GM18868 (cell line): ENCODE results near the gene EIF5A.
"Not testable (repeated sequence)": the region's sequence is repeated elsewhere in the genome, so short reads cannot be mapped to it uniquely, and the experiment has no call there.

Experiments
- ATAC-seq: cut with Tn5 transposase; IDR thresholded peaks from one replicate; pipeline ENCODE4 v1.9.1; 2021; ENCODE audit warnings: mild to moderate bottlenecking, moderate library complexity; ENCODE audit not compliant: unreplicated experiment

The EIF5A gene

GRCh38 chr17:7329374-7329996 is 22.1 kb downstream of the EIF5A start:
- ATAC-seq = peak; percentile 60

- peak; percentile 30 for ATAC-seq
Observed at GRCh38 chr17:7329997-7330637, 22.7 kb downstream of the EIF5A start.

- no peak for ATAC-seq
Observed at GRCh38 chr17:7330638-7331015, 23.2 kb downstream of the EIF5A start.

- ATAC-seq = no peak
Observed at GRCh38 chr17:7332111-7332510, 24.7 kb downstream of the EIF5A start.

- not testable (repeated sequence) for ATAC-seq
Observed at GRCh38 chr17:7332600-7333069, 25.2 kb downstream of the EIF5A start.

- no peak for ATAC-seq
Observed at GRCh38 chr17:7334938-7335538, 27.6 kb downstream of the EIF5A start.

- ATAC-seq = not testable (repeated sequence)
Observed at GRCh38 chr17:7335765-7336164, 28.3 kb downstream of the EIF5A start.

- peak; percentile 64 for ATAC-seq
Observed at GRCh38 chr17:7336240-7337175, 29.1 kb downstream of the EIF5A start, which contains the start of gene ACAP1. Gene ACAP1, plus strand, starts transcription at chr17:7336529. Its CDS starts 206 bp downstream, at chr17:7336735.

- not testable (repeated sequence) for ATAC-seq
Observed at GRCh38 chr17:7337600-7337999, 30.2 kb downstream of the EIF5A start.

GRCh38 chr17:7340179-7340578 is 32.8 kb downstream of the EIF5A start:
- no peak for ATAC-seq

- no peak for ATAC-seq
Observed at GRCh38 chr17:7341842-7342241, 34.4 kb downstream of the EIF5A start.

GRCh38 chr17:7343250-7343649 is 35.8 kb downstream of the EIF5A start:
- ATAC-seq = no peak

GRCh38 chr17:7346761-7347614 is 39.6 kb downstream of the EIF5A start:
- ATAC-seq = no peak

GRCh38 chr17:7347630-7348477 is 40.4 kb downstream of the EIF5A start:
- no peak for ATAC-seq

GRCh38 chr17:7348478-7349242 is 41.2 kb downstream of the EIF5A start:
- ATAC-seq = no peak

- peak; percentile 64 for ATAC-seq
Observed at GRCh38 chr17:7351665-7352502, 44.5 kb downstream of the EIF5A start, which contains the start of gene KCTD11. Gene KCTD11, plus strand, starts transcription at chr17:7352162.

- no peak for ATAC-seq
Observed at GRCh38 chr17:7352503-7352889, 45.1 kb downstream of the EIF5A start.
